Stimulated activated CD8-positive, alpha-beta memory T cell treated with anti-CD3 and anti-CD28 coated beads, Interleukin-7, amount 100 ng/mL, for 1 hour (primary cell): ENCODE results near the gene BCL2L2.
"Not testable (repeated sequence)": the region's sequence is repeated elsewhere in the genome, so short reads cannot be mapped to it uniquely, and the experiment has no call there.

Experiments
- DNase-seq, 2 donors: peaks; one replicate each; pipeline ENCODE4 v3.0.0-alpha.2; 2020; ENCODE audit warnings: low read depth in 2 of 2

BCL2L2 gene

GRCh38 chr14:23306412-23307145 is at the start of gene BCL2L2:
Gene BCL2L2, plus strand, starts transcription at chr14:23306833. Its CDS starts 935 bp downstream, at chr14:23307768.
- no peak for DNase-seq

- DNase-seq = no peak
Measured at GRCh38 chr14:23258256-23258655, 48.4 kb upstream of the BCL2L2 start.

- DNase-seq = no peak
Measured at GRCh38 chr14:23259426-23259825, 47.2 kb upstream of the BCL2L2 start.

GRCh38 chr14:23260849-23261248 is 45.8 kb upstream of the BCL2L2 start:
- DNase-seq = not testable (repeated sequence)

- DNase-seq = no peak
Measured at GRCh38 chr14:23269193-23269592, 37.4 kb upstream of the BCL2L2 start.

GRCh38 chr14:23275412-23275811 is 31.2 kb upstream of the BCL2L2 start:
- DNase-seq = no peak

- DNase-seq = no peak
Measured at GRCh38 chr14:23277189-23277588, 29.4 kb upstream of the BCL2L2 start.

- DNase-seq = not testable (repeated sequence)
Measured at GRCh38 chr14:23277928-23278327, 28.7 kb upstream of the BCL2L2 start.

GRCh38 chr14:23281247-23281646 is 25.4 kb upstream of the BCL2L2 start:
- DNase-seq = no peak

- DNase-seq = no peak
Measured at GRCh38 chr14:23284654-23285529, 21.7 kb upstream of the BCL2L2 start.

- DNase-seq = no peak
Measured at GRCh38 chr14:23285530-23286019, 21.1 kb upstream of the BCL2L2 start.

GRCh38 chr14:23286020-23286901 is 20.4 kb upstream of the BCL2L2 start, which contains the start of gene HOMEZ:
Gene HOMEZ, minus strand, starts transcription at chr14:23286132. Its CDS starts 180 bp downstream, at chr14:23285952.
- peak; percentile 94 to 96 for DNase-seq

GRCh38 chr14:23286902-23287479 is 19.6 kb upstream of the BCL2L2 start:
- DNase-seq = no peak

GRCh38 chr14:23294734-23295561 is 11.7 kb upstream of the BCL2L2 start:
- DNase-seq = no peak

- DNase-seq = no peak
Measured at GRCh38 chr14:23296012-23296777, 10.4 kb upstream of the BCL2L2 start.

- DNase-seq = no peak
Measured at GRCh38 chr14:23297096-23297495, 9.5 kb upstream of the BCL2L2 start.

GRCh38 chr14:23297611-23298277 is 8.9 kb upstream of the BCL2L2 start:
- DNase-seq = no peak

- DNase-seq = no peak
Measured at GRCh38 chr14:23299211-23299957, 7.2 kb upstream of the BCL2L2 start.
